T-helper 2 cell treated with Interferon-gamma antibody and Interleukin-4, amounts not matched to agents 100 ng/mL and 5 ng/mL, for 36 hours (primary cell): ENCODE results near the gene HAGH. TPM values are rescaled to one million over a fixed set of nuclear protein-coding genes. Genes with fewer than 3 reads are reported as not detected.
"Not testable (repeated sequence)": the region's sequence is repeated elsewhere in the genome, so short reads cannot be mapped to it uniquely, and the experiment has no call there.

Source experiments
- intact Hi-C: fragments of 100-400 bp; cut with micrococcal nuclease; formaldehyde crosslinking; loops from one replicate; pipeline ENCODE4 v1.15.1; 2023
- total RNA-seq: library from RNA; stranded (reverse); gene quantifications from 2 replicates; pipeline ENCODE4 v1.2.3, GENCODE V29; 2022

HAGH gene
- total RNA-seq, 1 donor from 2014 or later: 46.1 TPM

- intact Hi-C loops: no loop called here
These were observed 13.9 kb downstream of the HAGH start for GRCh38 chr16:1812732-1813163.

DNA sequence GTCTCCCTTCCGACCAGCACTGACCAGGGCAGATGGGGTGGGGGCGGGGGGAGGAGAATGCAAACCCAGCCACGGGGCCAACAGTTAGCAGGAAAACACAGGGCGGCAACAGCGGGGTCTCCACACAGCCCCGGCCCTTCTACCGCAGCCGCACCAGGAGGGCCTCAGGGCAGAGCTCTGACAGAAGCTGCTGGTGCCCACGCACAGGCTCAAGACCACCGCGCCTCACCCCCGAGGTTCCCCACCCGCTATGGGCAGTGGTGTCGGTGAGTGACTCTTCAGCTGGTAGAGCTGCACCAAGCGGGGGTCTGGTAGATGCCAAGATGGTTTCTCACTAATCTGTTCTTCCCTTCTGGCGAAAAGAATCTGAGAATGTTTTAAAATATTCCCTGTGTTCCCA is 16.1 kb downstream of the HAGH start:
- intact Hi-C loops: no loop called here

- intact Hi-C loops: no loop called here
These were observed 16.5 kb downstream of the HAGH start for GRCh38 chr16:1810106-1810505.

- intact Hi-C loops: no loop called here
These were observed 17.3 kb downstream of the HAGH start for GRCh38 chr16:1809281-1809801.

DNA sequence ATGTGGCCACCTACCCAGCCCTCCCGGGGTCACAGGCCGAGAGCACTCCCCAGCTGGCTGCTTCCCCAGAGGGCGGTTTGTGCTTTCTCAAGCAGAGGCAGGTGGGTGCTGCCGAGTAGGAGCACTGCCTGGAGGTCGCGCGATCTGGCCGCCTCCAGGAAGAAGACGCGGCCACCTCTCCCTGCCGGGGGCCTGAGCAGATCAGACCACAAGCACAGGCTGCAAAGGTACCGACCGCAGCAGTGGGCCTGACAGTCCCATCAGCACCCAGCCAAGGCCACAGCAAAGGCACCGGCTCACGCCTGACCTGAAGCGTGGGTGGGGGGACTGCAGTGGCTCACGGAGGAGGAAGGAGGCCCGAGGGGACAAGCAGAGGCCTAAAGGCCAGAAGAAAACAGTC is 17.9 kb downstream of the HAGH start:
- intact Hi-C loops: no loop called here

DNA sequence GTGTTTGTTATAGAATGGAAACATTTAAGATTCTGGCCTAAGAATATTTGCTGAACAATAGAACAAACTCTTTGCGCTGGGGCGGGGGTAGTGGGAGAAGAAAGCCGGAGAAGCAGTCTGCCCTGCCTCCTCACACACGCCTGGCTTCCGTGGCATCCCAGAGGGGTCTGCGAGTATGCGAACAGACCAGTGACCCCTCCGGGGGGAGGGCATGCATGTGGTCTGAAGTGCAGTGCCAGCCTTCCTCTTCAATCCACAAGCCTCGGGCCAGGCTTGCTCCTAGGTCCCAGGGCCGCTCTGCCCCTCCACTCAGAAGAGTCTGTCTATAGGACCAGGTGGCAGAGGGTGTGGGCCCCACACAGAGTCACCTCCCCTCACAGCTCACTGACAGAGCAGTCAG is 19.0 kb downstream of the HAGH start:
- intact Hi-C loops: no loop called here

DNA sequence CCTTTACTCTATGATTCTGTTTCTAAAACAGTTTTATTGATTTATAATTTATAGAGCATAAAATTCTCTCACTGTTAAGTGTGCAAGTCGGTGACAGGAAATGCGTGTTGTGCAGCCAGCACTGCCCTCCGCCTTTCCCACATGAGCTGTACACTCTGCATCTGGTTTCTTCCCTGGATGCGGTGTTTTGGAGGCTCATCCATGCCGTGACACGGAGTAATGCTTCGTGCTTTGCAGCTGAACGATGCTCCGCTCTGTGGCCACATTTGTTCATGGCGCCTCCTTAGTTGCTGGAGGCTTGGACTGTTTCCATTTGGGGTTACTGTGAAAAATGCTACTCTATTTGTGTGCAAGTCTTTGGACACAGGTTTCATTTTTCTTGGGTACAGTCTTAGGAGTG is 25.9 kb downstream of the HAGH start:
- intact Hi-C loops: no loop called here

- intact Hi-C loops: not testable (repeated sequence)
These were observed 27.4 kb downstream of the HAGH start for GRCh38 chr16:1799263-1799662.

- intact Hi-C loops: no loop called here
These were observed 31.5 kb downstream of the HAGH start for GRCh38 chr16:1794908-1795666.

DNA sequence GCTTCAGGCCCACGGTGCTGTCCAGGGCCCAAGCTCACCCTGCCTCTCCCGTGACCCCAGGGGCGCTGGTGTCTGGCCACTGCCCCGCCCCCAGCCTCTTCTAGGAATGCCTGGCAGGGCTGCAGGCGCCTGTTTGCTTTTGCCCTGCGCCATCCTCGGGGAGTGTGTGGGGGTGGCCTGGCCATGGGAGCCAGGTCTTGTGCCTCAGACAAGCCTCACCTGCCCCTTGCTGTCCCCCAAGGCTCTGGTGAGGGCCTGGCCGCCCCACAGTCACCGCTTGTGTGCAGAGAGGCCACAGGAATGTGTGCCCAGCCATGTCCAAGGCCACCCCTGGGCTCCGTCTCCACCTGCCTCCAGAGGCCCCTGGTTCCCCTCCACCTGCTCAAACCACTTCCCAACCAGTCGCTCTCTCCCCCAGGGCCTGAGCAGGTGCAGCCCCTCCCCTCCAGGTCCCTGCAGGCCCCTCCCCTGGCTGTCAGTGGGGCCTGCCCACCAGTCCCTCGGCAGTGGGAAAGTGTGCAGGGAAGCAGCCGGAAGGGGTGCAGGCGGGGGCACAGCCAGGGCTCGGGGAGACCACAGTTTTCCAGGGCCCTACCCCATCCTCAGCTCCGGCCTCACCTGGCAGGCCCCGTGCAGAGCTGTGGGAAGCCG is 32.3 kb downstream of the HAGH start:
- intact Hi-C loops: no loop called here

GRCh38 chr16:1793578-1794220 is 32.9 kb downstream of the HAGH start, which contains the start of gene IGFALS:
TSS of gene IGFALS (minus strand) at chr16:1793705. CDS start at chr16:1793652, 53 bp downstream.
- intact Hi-C loops: no loop called here

- intact Hi-C loops: no loop called here
These were observed 33.6 kb downstream of the HAGH start for GRCh38 chr16:1792836-1793577.

GRCh38 chr16:1791943-1792812 is 34.4 kb downstream of the HAGH start:
- intact Hi-C loops: no loop called here

- intact Hi-C loops: no loop called here
These were observed 35.2 kb downstream of the HAGH start for GRCh38 chr16:1791256-1791942.

DNA sequence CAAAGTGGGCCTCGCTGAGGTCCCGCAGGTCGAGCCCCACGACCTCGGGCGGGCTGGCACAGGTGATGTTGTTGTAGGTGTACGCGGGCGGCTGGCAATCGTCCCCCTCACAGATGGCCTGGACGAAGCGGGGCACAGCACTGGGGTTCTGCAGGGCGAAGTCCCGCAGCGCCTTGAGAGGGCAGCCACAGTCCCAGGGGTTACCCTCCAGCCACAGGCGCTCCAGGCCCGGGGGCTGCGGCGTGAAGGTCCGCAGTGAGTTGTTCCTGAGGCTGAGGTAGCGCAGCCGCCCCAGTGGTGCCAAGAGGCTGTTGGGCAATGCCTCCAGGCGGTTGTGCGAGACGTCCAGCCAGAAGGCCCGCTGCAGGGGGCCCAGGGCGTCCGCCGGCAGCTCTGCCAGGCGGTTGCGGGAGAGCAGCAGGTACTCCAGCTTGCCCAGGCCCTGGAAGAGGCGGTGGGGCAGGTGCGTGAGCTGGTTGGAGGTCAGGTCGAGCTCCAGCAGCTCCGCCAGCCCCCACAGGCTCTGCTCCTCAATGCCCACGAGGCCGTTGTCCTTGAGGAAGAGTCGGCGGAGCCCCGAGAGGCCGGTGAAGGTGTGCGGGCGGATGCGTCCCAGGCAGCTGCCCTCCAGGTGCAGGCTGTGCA is 35.9 kb downstream of the HAGH start:
- intact Hi-C loops: no loop called here

- intact Hi-C loops: no loop called here
These were observed 36.4 kb downstream of the HAGH start for GRCh38 chr16:1790261-1790610.

DNA sequence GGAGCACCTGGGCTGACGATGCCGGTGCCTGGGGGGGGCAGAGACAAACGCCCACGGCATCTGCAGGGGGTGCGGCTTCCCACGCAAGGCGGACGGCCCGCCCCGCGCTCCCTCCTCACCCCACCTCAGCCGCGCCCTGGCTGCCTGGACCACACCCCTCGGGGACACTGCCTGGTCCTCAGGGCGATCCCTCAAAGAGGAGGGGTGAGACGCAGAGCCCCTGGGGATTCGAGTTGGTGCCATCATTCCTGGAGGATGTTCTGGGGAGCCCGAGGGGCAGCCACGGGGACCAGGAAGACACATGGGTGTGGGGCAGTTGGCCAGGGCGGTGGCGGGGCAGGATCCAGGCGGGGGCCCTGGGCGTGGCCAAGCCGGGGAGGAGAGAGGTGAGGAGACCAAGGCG is 37.0 kb downstream of the HAGH start:
- intact Hi-C loops: no loop called here

- intact Hi-C loops: no loop called here
These were observed 37.9 kb downstream of the HAGH start for GRCh38 chr16:1788708-1789100.

DNA sequence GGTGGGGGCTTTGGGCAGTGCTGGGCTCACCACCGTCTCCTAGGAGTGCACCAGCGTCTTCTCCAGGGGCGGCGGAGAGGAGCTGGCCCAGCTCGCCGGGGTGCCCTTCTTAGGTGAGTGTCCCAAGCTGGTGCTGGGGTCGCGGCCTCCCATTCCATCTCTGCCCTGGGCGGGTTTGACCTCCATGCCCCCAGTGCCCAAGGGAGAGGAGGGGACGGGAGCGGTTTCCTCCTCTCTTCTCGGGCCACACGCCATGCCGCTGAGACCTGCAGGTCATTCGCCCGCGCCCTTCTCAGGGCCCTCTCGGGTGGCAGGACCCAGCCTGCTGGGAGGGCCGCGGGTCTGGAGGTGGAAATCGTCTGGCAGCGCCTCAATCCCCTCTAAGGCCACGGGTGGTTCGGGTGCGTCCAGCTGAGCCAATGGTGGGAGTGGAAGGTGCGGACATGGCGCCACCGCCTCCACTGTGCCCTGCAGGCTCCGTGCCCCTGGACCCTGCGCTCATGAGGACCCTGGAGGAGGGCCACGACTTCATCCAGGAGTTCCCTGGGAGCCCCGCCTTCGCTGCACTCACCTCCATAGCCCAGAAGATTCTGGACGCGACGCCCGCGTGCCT is 38.4 kb downstream of the HAGH start:
- intact Hi-C loops: no loop called here
